HepG2 (cell line): ENCODE data around the gene MEF2A. TPM values are rescaled to one million over a fixed set of nuclear protein-coding genes. Genes with fewer than 3 reads are reported as not detected.

Experiments
- CCDC6 ChIP-seq: sonication (generic); formaldehyde crosslinking; IDR thresholded peaks from 2 replicates; pipeline ENCODE4 v1.8.1; 2022; ENCODE audit warnings: mild to moderate bottlenecking, missing genetic modification reagents, moderate library complexity
- FOXC1 ChIP-seq: sonication (generic); formaldehyde crosslinking; IDR thresholded peaks from 2 replicates; pipeline ENCODE4 v1.8.0; 2022; ENCODE audit warnings: mild to moderate bottlenecking, missing genetic modification reagents, borderline replicate concordance
- HNRNPUL1 ChIP-seq: fragments of 200-400 bp; formaldehyde crosslinking; IDR thresholded peaks from 2 replicates; pipeline ENCODE4 v1.6.1; 2017; ENCODE audit warnings: low read depth, mild to moderate bottlenecking, low read length, moderate library complexity
- KAT8 ChIP-seq: IDR thresholded peaks from 2 replicates; pipeline ENCODE4 v1.6.1; 2016; ENCODE audit warnings: missing genetic modification reagents, missing compliant biosample characterization
- KDM3A ChIP-seq: IDR thresholded peaks from 2 replicates; pipeline ENCODE4 v1.6.1; 2018; ENCODE audit warnings: low read depth, missing compliant biosample characterization
- NAIF1 ChIP-seq: sonication (generic); formaldehyde crosslinking; IDR thresholded peaks from 2 replicates; pipeline ENCODE4 v1.5.0; 2020; ENCODE audit warnings: mild to moderate bottlenecking, missing genetic modification reagents, borderline replicate concordance
- ONECUT2 ChIP-seq: sonication (generic); formaldehyde crosslinking; IDR thresholded peaks from 2 replicates; pipeline ENCODE4 v1.4.0; 2020; ENCODE audit warnings: missing genetic modification reagents
- PHF5A ChIP-seq: IDR thresholded peaks from one replicate; pipeline ENCODE4 v1.6.1; 2018; ENCODE audit warnings: low read depth, missing genetic modification reagents; ENCODE audit not compliant: unreplicated experiment
- POGZ ChIP-seq: sonication (generic); formaldehyde crosslinking; IDR thresholded peaks from 2 replicates; pipeline ENCODE4 v1.4.0; 2020; ENCODE audit warnings: mild to moderate bottlenecking, missing genetic modification reagents
- POLR2AphosphoS2 ChIP-seq: IDR thresholded peaks from 2 replicates; pipeline ENCODE4 v1.6.1; 2011; ENCODE audit warnings: low read depth, low read length, improper control_type of control experiment
- ZFAT ChIP-seq: sonication (generic); formaldehyde crosslinking; conservative IDR thresholded peaks from 2 replicates; pipeline ENCODE4 v1.8.1; 2023; ENCODE audit warnings: missing genetic modification reagents, inconsistent platforms
- ZNF232 ChIP-seq: sonication (generic); formaldehyde crosslinking; IDR thresholded peaks from 2 replicates; pipeline ENCODE4 v1.4.0; 2020; ENCODE audit warnings: missing genetic modification reagents, borderline replicate concordance
- ZNF329 ChIP-seq: sonication (generic); formaldehyde crosslinking; IDR thresholded peaks from 2 replicates; pipeline ENCODE4 v1.9.0; 2021; ENCODE audit warnings: low read depth, mild to moderate bottlenecking, missing genetic modification reagents
- ZNF33A ChIP-seq: sonication (generic); formaldehyde crosslinking; IDR thresholded peaks from 2 replicates; pipeline ENCODE4 v1.5.1; 2020; ENCODE audit warnings: missing genetic modification reagents, mild to moderate bottlenecking, moderate library complexity, borderline replicate concordance
- ZNF615 ChIP-seq: sonication (generic); formaldehyde crosslinking; IDR thresholded peaks from 2 replicates; pipeline ENCODE4 v1.5.0; 2020; ENCODE audit warnings: mild to moderate bottlenecking, missing genetic modification reagents, borderline replicate concordance
- ZNF720 ChIP-seq: sonication (generic); formaldehyde crosslinking; IDR thresholded peaks from 2 replicates; pipeline ENCODE4 v1.4.0; 2020; ENCODE audit warnings: missing genetic modification reagents
- ZNF841 ChIP-seq: sonication (generic); formaldehyde crosslinking; IDR thresholded peaks from 2 replicates; pipeline ENCODE4 v1.8.1; 2023; ENCODE audit warnings: missing genetic modification reagents, borderline replicate concordance
- polyA plus RNA-seq, 8 experiments: library from polyadenylated mRNA; depleted of rRNA in 3 of 8; stranded (reverse) in 7 of 8; unstranded in 1 of 8; fragments of >200 nt; fragmentation: Illumina TruSeq in 4 of 8; extraction: Trizol in 4 of 8; gene quantifications; 2 replicates each; pipeline versions ENCODE4 v1.2.1 to v1.2.3, GENCODE V29; 2011 to 2016; ENCODE audit warnings: low read depth in 4 of 8, missing spikeins in 1 of 8, mixed read lengths in 1 of 8; ENCODE audit not compliant: insufficient read depth in 1 of 8
- total RNA-seq, 5 experiments: library from RNA; depleted of rRNA; stranded (reverse); fragments of >200 nt; fragmentation: Illumina TruSeq; extraction: Trizol; gene quantifications; 2 replicates each; pipeline ENCODE4 v1.2.3, GENCODE V29; 2016; ENCODE audit warnings: low read depth in 1 of 5
- TF ChIP-seq, protein P1 (sequence below), 2 experiments: fragments of 450-650 bp in 1 of 2; sonication (generic) in 1 of 2; formaldehyde crosslinking; IDR thresholded peaks; 2 replicates each; pipeline versions ENCODE4 v1.5.0 to v1.8.0; 2020 to 2022; ENCODE audit warnings: mild to moderate bottlenecking in 1 of 2, missing genetic modification reagents in 1 of 2
- TF ChIP-seq, protein P2 (sequence below): sonication (generic); formaldehyde crosslinking; IDR thresholded peaks from 2 replicates; pipeline ENCODE4 v1.4.0; 2020; ENCODE audit warnings: missing genetic modification reagents, mild to moderate bottlenecking, borderline replicate concordance
- TF ChIP-seq, protein P3 (sequence below): sonication (generic); formaldehyde crosslinking; conservative IDR thresholded peaks from 2 replicates; pipeline ENCODE4 v1.4.0; 2020; ENCODE audit warnings: missing genetic modification reagents
- TF ChIP-seq, protein P4 (sequence below): sonication (generic); formaldehyde crosslinking; IDR thresholded peaks from 2 replicates; pipeline ENCODE4 v1.4.0; 2020; ENCODE audit warnings: mild to moderate bottlenecking, low read depth, missing genetic modification reagents
- TF ChIP-seq, protein P5 (sequence below): sonication (generic); formaldehyde crosslinking; IDR thresholded peaks from 2 replicates; pipeline ENCODE4 v1.4.0; 2020; ENCODE audit warnings: mild to moderate bottlenecking, missing genetic modification reagents

The MEF2A gene
- total and polyA plus RNA-seq, 2 of the 13 experiments (the other 11 are each of a cell fraction or from before 2014, with no cell fraction given) = 15.2 to 24.4 TPM

DNA sequence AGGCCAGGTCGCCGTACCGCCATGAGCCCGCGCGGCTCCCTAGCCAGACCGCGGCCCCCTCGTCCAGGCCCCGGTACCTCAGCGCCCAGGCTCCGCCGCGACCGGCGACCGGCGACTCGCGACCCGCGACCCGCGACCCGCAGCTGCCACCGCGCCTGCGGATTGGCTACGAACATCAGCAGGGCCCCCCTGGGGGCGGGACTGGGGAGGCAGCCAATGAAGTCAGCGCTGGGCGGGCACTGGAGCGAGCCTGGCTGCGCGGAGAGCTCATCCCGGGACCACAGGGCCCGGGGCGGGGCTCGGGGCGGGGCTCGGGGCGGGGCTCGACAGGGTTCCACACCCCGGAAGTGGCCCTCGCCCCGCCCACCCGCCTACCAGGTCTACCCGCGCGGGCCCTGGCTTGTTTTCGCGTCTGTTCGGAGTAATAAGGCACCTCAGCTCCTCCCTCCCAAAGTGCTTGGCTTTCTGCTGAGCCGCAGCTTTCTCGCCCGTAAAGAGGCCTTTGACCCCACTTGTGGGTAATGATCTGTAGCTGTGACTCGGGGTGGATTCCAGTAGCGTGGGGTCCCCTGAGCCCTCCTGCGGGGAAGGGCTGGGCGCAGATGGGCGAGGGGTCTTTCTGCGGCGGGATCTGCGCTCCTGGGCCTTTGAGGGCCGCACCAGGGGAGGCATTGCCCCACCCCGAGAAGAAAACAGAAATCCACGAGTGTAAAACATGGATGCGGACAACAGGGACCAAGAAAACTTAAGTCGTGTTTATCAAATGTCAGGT, 167.7 kb downstream of the MEF2A start, which contains the start of gene LYSMD4 (continued):
- TF ChIP-seq ZNF329 (CRISPR knock-in tag) (no peak), ZFAT (no peak), ZNF33A (CRISPR knock-in tag) (no peak), HNRNPUL1 (no peak), ZNF841 (CRISPR knock-in tag) (no peak), ZNF615 (CRISPR knock-in tag) (no peak), FOXC1 (CRISPR knock-in tag) (no peak), CCDC6 (CRISPR knock-in tag) (peak; percentile 61), ZNF720 (CRISPR knock-in tag) (no peak), POLR2AphosphoS2 (no peak), NAIF1 (no peak), KDM3A (CRISPR knock-in tag) (0 out of 2 replicates have a peak, but pooled peaks have one; percentile 38), POGZ (no peak), PHF5A (CRISPR knock-in tag) (no peak), ONECUT2 (CRISPR knock-in tag) (no peak), KAT8 (CRISPR knock-in tag) (peak; percentile 37; the same call in 1 of the 2 replicates), ZNF232 (CRISPR knock-in tag) (no peak)
- TF ChIP-seq, protein P1, sequence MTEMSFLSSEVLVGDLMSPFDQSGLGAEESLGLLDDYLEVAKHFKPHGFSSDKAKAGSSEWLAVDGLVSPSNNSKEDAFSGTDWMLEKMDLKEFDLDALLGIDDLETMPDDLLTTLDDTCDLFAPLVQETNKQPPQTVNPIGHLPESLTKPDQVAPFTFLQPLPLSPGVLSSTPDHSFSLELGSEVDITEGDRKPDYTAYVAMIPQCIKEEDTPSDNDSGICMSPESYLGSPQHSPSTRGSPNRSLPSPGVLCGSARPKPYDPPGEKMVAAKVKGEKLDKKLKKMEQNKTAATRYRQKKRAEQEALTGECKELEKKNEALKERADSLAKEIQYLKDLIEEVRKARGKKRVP (CRISPR knock-in tag; IDR thresholded peaks at IDR 0.05) = 0 out of 4 replicates have a peak, but pooled peaks of 1 of the 2 experiments have one; percentile 8
- TF ChIP-seq, protein P2, sequence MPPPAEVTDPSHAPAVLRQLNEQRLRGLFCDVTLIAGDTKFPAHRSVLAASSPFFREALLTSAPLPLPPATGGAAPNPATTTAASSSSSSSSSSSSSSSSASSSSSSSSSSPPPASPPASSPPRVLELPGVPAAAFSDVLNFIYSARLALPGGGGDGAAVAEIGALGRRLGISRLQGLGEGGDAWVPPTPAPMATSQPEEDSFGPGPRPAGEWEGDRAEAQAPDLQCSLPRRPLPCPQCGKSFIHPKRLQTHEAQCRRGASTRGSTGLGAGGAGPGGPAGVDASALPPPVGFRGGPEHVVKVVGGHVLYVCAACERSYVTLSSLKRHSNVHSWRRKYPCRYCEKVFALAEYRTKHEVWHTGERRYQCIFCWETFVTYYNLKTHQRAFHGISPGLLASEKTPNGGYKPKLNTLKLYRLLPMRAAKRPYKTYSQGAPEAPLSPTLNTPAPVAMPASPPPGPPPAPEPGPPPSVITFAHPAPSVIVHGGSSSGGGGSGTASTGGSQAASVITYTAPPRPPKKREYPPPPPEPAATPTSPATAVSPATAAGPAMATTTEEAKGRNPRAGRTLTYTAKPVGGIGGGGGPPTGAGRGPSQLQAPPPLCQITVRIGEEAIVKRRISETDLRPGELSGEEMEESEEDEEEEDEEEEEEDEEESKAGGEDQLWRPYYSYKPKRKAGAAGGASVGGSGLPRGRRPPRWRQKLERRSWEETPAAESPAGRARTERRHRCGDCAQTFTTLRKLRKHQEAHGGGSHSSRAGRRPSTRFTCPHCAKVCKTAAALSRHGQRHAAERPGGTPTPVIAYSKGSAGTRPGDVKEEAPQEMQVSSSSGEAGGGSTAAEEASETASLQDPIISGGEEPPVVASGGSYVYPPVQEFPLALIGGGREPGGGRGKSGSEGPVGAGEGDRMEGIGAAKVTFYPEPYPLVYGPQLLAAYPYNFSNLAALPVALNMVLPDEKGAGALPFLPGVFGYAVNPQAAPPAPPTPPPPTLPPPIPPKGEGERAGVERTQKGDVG = no peak
- TF ChIP-seq, protein P3, sequence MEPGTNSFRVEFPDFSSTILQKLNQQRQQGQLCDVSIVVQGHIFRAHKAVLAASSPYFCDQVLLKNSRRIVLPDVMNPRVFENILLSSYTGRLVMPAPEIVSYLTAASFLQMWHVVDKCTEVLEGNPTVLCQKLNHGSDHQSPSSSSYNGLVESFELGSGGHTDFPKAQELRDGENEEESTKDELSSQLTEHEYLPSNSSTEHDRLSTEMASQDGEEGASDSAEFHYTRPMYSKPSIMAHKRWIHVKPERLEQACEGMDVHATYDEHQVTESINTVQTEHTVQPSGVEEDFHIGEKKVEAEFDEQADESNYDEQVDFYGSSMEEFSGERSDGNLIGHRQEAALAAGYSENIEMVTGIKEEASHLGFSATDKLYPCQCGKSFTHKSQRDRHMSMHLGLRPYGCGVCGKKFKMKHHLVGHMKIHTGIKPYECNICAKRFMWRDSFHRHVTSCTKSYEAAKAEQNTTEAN (CRISPR knock-in tag) = no peak
- TF ChIP-seq, protein P4, sequence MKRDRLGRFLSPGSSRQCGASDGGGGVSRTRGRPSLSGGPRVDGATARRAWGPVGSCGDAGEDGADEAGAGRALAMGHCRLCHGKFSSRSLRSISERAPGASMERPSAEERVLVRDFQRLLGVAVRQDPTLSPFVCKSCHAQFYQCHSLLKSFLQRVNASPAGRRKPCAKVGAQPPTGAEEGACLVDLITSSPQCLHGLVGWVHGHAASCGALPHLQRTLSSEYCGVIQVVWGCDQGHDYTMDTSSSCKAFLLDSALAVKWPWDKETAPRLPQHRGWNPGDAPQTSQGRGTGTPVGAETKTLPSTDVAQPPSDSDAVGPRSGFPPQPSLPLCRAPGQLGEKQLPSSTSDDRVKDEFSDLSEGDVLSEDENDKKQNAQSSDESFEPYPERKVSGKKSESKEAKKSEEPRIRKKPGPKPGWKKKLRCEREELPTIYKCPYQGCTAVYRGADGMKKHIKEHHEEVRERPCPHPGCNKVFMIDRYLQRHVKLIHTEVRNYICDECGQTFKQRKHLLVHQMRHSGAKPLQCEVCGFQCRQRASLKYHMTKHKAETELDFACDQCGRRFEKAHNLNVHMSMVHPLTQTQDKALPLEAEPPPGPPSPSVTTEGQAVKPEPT (CRISPR knock-in tag) = peak; percentile 41; the same call in 1 of the 2 replicates
- TF ChIP-seq, protein P5, sequence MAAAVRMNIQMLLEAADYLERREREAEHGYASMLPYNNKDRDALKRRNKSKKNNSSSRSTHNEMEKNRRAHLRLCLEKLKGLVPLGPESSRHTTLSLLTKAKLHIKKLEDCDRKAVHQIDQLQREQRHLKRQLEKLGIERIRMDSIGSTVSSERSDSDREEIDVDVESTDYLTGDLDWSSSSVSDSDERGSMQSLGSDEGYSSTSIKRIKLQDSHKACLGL = no peak
